ENCODE results near the gene PTPN9.

- TF ChIP-seq CTCF (IDR thresholded peaks at IDR 0.05) (no peak), POLR2A (IDR thresholded peaks at IDR 0.05) (no peak), POLR2AphosphoS5 (IDR thresholded peaks at IDR 0.05) (no peak), EP300 (IDR thresholded peaks at IDR 0.05) (no peak)
Measured at GRCh38 chr15:75517233-75517632, 61.9 kb downstream of the PTPN9 start.
